GM19438 (cell line): Measurements from ENCODE around the gene MED12.
A peak's percentile ranks its signal among the peaks of the same experiment; 100 is the strongest.

Experiments used
- ATAC-seq: cut with Tn5 transposase; IDR thresholded peaks from one replicate; pipeline ENCODE4 v1.9.1; 2021; ENCODE audit warnings: low read depth; ENCODE audit not compliant: unreplicated experiment

Gene MED12

GRCh38 chrX:71118032-71118984, at the start of gene MED12:
Gene MED12 (plus strand): TSS chrX:71118596. CDS start chrX:71118755, 159 bp downstream.
- ATAC-seq, result peak; percentile 94

GRCh38 chrX:71070531-71070930, 47.9 kb upstream of the MED12 start:
- ATAC-seq, result no peak

GRCh38 chrX:71081330-71082123, 36.9 kb upstream of the MED12 start:
- ATAC-seq, result no peak

- no peak for ATAC-seq
Measured at GRCh38 chrX:71082124-71082647, 36.2 kb upstream of the MED12 start.

- ATAC-seq, result no peak
Measured at GRCh38 chrX:71082822-71083221, 35.6 kb upstream of the MED12 start.

- ATAC-seq, result no peak
Measured at GRCh38 chrX:71085900-71086299, 32.5 kb upstream of the MED12 start.

- ATAC-seq, result no peak
Measured at GRCh38 chrX:71091263-71091662, 27.1 kb upstream of the MED12 start.

GRCh38 chrX:71095033-71095432, 23.4 kb upstream of the MED12 start:
- ATAC-seq, result no peak

GRCh38 chrX:71095555-71095980, 22.8 kb upstream of the MED12 start, which contains the start of gene FOXO4:
Gene FOXO4 (plus strand): TSS chrX:71095851. CDS start chrX:71096529, 678 bp downstream.
- peak; percentile 90 for ATAC-seq

GRCh38 chrX:71095981-71096759, 22.2 kb upstream of the MED12 start:
- no peak for ATAC-seq

- no peak for ATAC-seq
Measured at GRCh38 chrX:71096760-71097032, 21.7 kb upstream of the MED12 start.

GRCh38 chrX:71098302-71098701, 20.1 kb upstream of the MED12 start:
- ATAC-seq, result no peak

GRCh38 chrX:71098951-71099506, 19.4 kb upstream of the MED12 start:
- no peak for ATAC-seq

- no peak for ATAC-seq
Measured at GRCh38 chrX:71099736-71100135, 18.7 kb upstream of the MED12 start.

- no peak for ATAC-seq
Measured at GRCh38 chrX:71100581-71101505, 17.6 kb upstream of the MED12 start.

GRCh38 chrX:71102292-71102691, 16.1 kb upstream of the MED12 start:
- no peak for ATAC-seq

GRCh38 chrX:71103110-71103983, 15.0 kb upstream of the MED12 start:
- ATAC-seq, result no peak

- no peak for ATAC-seq
Measured at GRCh38 chrX:71105628-71106027, 12.8 kb upstream of the MED12 start.
